GM12891 (cell line): ENCODE results near the gene CFAP20.

Experiments used
- POLR2A ChIP-seq: IDR thresholded peaks from 2 replicates; pipeline ENCODE4 v1.6.1; 2011; ENCODE audit warnings: low read depth, low read length, control low read depth
- POLR2AphosphoS5 ChIP-seq: IDR thresholded peaks from 2 replicates; pipeline ENCODE4 v1.6.1; 2011; ENCODE audit warnings: low read depth, low read length, control low read depth
- SPI1 ChIP-seq: IDR thresholded peaks from 2 replicates; pipeline ENCODE4 v1.6.1; 2011; ENCODE audit warnings: low read depth, low read length, control low read depth

- TF ChIP-seq POLR2A (no peak), POLR2AphosphoS5 (no peak), SPI1 (no peak)
Observed at GRCh38 chr16:58110571-58111301, 18.4 kb downstream of the CFAP20 start.
